ENCODE results near the gene STAG1. TPM values are rescaled to one million over a fixed set of nuclear protein-coding genes. Genes with fewer than 3 reads are reported as not detected.
"Not testable (repeated sequence)": the region's sequence is repeated elsewhere in the genome, so short reads cannot be mapped to it uniquely, and the experiment has no call there.

STAG1 gene
- 20.8 TPM for polyA plus RNA-seq

DNA sequence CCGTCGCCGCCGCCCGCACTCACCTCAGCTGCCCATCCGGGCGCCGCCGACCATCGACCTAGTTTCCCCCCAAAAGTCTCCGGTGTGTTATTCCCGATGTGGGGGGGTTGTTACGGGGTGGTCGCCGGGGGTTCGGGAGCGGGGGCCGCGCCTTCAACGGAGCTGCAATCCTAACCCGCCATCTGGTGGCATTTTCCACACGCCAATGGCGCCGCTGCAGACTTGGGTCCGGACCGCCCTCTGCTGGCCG lies at the start of gene STAG1:
Gene STAG1 (minus strand): TSS at position 207 of the 250 bp plus-strand sequence. CDS start 121,480 bp downstream, outside the sequence.
- H3K9me3 Mint-ChIP-seq, result no peaks in the 10 kb centered on the region
- peaks cover 27 to 41% (median 36%) of the 10 kb centered on the region in 3 donors for H3K4me1 Mint-ChIP-seq
- H3K27ac Mint-ChIP-seq, result peak within 1 kb of the TSS; percentile 98 to 100 (median 99)
- H3K4me3 Mint-ChIP-seq, result peak within 1 kb of the TSS; percentile 94 to 98 (median 95)
- no peaks in the 10 kb centered on the region for H3K27me3 Mint-ChIP-seq
- no peaks in the 10 kb centered on the region for H3K36me3 Mint-ChIP-seq

DNA sequence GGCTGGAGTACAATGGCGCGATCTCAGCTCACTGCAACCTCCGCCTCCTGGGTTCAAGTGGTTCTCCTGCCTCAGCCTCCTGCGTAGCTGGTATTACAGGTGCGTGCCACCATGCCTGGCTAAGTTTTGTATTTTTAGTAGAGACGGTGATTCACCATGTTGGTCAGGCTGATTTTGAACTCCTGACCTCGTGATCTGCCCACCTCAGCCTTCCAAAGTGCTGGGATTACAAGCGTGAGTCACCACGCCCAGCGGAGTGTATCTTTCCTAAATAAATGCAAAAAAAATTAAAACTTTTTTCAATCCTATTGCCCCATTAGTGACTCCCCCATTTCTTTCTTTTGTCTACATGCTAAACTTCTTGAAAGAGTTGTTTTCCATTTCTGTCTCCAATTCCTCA lies 49.0 kb upstream of the STAG1 start:
- H3K27me3 Mint-ChIP-seq, H3K36me3 Mint-ChIP-seq, H3K27ac Mint-ChIP-seq, H3K4me3 Mint-ChIP-seq, H3K9me3 Mint-ChIP-seq, H3K4me1 Mint-ChIP-seq: not testable (repeated sequence)

DNA sequence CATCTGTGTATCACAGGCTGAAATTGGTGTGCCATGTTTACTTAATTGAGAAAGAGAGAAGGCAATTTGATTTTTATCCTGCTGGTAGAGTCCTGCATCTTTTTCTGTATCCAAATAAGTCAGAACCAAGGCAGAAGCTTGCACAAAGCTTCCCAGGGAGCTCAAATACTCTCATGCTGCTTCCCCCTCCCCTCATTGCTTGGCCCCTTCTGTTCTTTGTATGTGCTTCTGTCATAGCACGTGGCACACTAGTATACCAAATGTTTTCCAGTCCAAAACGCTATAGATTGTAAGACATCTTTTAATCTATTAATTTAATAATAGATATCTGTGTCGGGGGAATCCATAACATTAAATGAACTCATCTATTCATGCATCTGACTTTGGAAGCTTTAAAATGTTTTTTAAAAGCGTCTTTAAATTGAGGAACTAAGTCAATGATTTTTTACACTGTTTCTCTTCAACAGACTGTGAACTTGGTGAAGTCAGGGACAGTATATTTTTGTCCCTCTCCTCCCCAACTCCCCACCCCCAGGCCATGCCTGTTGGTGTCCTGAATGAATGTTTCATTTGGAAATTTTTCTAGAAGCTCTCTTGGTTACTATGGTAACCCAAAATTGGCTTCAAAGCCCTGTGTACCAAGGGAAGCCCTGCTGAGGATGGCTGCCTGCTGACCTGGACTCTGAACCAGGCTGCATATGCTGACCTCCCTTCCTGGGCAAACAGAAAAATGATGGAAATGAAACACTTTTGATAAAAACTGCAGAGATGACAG lies 40.6 kb upstream of the STAG1 start:
- Mint-ChIP-seq H3K4me3 (no peak overlapping the region), H3K4me1 (peaks cover 0 to 3% (median 0%) of the 10 kb centered on the region in 3 donors), H3K27ac (peak overlapping the region in 1 of 3 donors; percentile 80)

GRCh38 chr3:136790786-136791185 lies 38.6 kb upstream of the STAG1 start:
- no peak overlapping the region for H3K4me3 Mint-ChIP-seq
- H3K27me3 Mint-ChIP-seq, result peaks cover 11% of the 10 kb centered on the region
- no peaks in the 10 kb centered on the region for H3K9me3 Mint-ChIP-seq
- no peaks in the 10 kb centered on the region for H3K36me3 Mint-ChIP-seq
- H3K27ac Mint-ChIP-seq, result no peak overlapping the region
- peaks cover 0 to 5% (median 0%) of the 10 kb centered on the region in 3 donors for H3K4me1 Mint-ChIP-seq

More for the DNA sequence above, 40.6 kb upstream of the STAG1 start:
- H3K9me3 Mint-ChIP-seq, result no peaks in the 10 kb centered on the region
- H3K27me3 Mint-ChIP-seq, result peaks cover 11% of the 10 kb centered on the region
- H3K36me3 Mint-ChIP-seq, result no peaks in the 10 kb centered on the region

GRCh38 chr3:136789976-136790375 lies 37.8 kb upstream of the STAG1 start:
- Mint-ChIP-seq H3K36me3 (no peaks in the 10 kb centered on the region), H3K9me3 (no peaks in the 10 kb centered on the region), H3K27me3 (peaks cover 8% of the 10 kb centered on the region), H3K4me3 (no peak overlapping the region), H3K4me1 (peaks cover 0 to 5% (median 0%) of the 10 kb centered on the region in 3 donors), H3K27ac (no peak overlapping the region)

DNA sequence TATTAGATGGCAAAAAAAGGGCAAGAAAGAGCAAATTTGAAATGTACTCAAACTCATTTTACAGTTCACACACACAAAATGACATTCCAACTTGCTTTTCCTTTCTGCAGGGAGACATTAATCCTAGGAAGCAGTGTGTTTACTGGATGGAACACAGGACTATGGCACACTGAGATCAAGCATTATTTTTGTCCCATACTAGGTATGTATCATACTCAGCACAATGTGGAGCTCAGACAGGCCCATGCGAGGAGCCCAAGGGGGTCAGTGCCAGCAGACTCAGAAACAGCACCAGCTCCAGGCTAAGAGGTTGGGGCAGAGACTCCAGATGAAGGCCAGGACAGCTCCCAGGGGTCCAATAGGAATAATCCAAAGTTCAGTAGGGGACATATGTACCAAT lies 36.0 kb upstream of the STAG1 start:
- Mint-ChIP-seq H3K4me1 (peaks cover 0 to 2% (median 0%) of the 10 kb centered on the region in 3 donors), H3K27me3 (peaks cover 5% of the 10 kb centered on the region), H3K27ac (no peak overlapping the region), H3K9me3 (no peaks in the 10 kb centered on the region), H3K4me3 (no peak overlapping the region), H3K36me3 (no peaks in the 10 kb centered on the region)

- Mint-ChIP-seq H3K4me3 (no peak overlapping the region), H3K27ac (no peak overlapping the region), H3K36me3 (no peaks in the 10 kb centered on the region)
These were observed 35.2 kb upstream of the STAG1 start for GRCh38 chr3:136787349-136787748.

DNA sequence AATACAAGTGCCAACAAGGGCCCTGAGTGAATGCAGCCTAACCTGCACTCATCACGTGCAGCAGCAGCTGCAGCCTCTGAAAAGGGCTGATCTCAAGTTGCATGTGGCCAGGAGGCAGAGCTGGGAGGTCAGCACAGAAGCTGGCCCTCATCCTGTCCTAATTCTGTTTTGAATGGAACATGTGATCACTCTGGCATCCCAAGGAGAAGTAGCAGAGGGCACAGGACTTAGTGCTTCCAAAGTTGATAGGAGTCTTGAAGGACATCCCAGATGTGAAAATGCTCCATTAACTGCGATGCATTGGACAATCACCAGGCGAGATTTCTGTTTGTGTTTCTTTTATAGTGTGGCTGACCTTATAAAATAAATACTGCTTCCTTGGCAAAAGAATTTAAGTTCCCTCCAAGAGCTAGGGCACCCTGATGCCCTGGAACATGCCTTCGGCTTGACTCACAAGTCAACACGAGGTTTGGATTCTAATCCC lies 31.6 kb upstream of the STAG1 start:
- H3K9me3 Mint-ChIP-seq, result no peaks in the 10 kb centered on the region
- H3K4me1 Mint-ChIP-seq, result peaks cover 0 to 2% (median 0%) of the 10 kb centered on the region in 3 donors
- H3K27me3 Mint-ChIP-seq, result peaks cover 2% of the 10 kb centered on the region
- no peaks in the 10 kb centered on the region for H3K36me3 Mint-ChIP-seq
- H3K4me3 Mint-ChIP-seq, result no peak overlapping the region
- no peak overlapping the region for H3K27ac Mint-ChIP-seq

More at GRCh38 chr3:136787349-136787748, 35.2 kb upstream of the STAG1 start:
- peaks cover 0 to 2% (median 0%) of the 10 kb centered on the region in 3 donors for H3K4me1 Mint-ChIP-seq
- no peaks in the 10 kb centered on the region for H3K9me3 Mint-ChIP-seq
- H3K27me3 Mint-ChIP-seq, result peaks cover 4% of the 10 kb centered on the region

DNA sequence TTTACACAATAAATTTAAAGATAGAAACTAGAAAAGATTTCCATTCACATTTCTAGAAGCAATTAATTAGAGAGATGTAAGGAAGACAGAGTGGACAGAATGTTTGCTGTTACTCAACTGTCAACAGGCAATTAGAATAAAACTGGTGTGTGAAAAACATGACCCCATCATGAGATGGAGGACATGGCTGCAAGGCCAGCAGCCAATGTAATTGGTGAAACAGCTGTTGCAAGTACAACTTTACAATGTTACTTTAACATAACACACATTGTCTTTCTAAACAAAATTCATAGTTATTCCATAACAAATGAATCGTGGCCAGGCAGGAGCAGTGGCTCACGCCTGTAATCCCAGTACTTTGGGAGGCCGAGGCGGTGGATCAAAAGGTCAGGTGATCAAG lies 28.6 kb upstream of the STAG1 start:
- Mint-ChIP-seq H3K4me3 (no peak overlapping the region), H3K4me1 (no peaks in the 10 kb centered on the region), H3K9me3 (no peaks in the 10 kb centered on the region), H3K36me3 (no peaks in the 10 kb centered on the region), H3K27ac (no peak overlapping the region), H3K27me3 (peaks cover 2% of the 10 kb centered on the region)

DNA sequence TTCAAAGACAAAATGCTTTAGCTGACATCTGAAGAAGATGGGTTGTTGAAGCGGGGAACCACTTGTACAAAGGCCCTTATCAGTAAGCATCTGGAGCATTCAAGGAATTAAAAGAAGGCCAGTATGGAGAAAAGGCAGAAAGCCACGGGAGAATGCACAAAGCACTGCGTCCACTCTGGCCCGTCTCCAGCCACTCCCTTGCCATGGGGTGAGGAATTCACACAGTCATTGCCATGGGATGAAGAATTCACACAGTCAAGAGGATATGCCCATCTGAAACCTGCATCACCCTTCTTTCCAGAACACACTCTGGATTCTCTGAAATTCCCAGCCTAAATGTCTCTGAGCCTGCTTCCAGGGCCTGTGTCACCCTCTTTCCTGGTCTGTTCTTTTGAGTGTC lies 26.7 kb upstream of the STAG1 start:
- H3K27ac Mint-ChIP-seq, result no peak overlapping the region
- no peak overlapping the region for H3K4me3 Mint-ChIP-seq
- no peaks in the 10 kb centered on the region for H3K4me1 Mint-ChIP-seq
- peaks cover 2% of the 10 kb centered on the region for H3K27me3 Mint-ChIP-seq
- no peaks in the 10 kb centered on the region for H3K36me3 Mint-ChIP-seq
- H3K9me3 Mint-ChIP-seq, result no peaks in the 10 kb centered on the region

DNA sequence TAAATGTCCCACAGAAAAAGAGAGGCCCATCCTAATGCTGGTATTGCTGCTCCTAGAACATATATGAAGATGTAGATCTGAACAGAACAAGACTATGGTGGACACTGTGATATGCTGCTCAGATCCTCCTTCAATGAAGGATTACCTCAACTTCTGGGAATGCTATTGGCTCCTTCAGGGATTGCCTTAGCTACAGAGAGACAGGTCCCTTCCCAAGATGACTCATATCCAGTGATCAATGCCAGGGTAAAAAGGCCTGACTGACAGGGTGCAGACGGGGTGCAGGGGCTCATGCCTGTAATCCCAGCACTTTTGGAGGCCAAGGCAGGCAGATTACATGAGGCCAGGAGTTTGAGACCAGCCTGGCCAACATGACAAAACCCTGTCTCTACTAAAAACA lies 20.5 kb upstream of the STAG1 start:
- H3K4me1 Mint-ChIP-seq, result no peaks in the 10 kb centered on the region

GRCh38 chr3:136758160-136759102 lies 6.3 kb upstream of the STAG1 start:
- H3K4me3 Mint-ChIP-seq, H3K36me3 Mint-ChIP-seq, H3K27ac Mint-ChIP-seq, H3K27me3 Mint-ChIP-seq: not testable (repeated sequence)
- peaks cover 4 to 14% (median 13%) of the 10 kb centered on the region in 3 donors for H3K4me1 Mint-ChIP-seq
- H3K9me3 Mint-ChIP-seq, result peaks cover 0 to 11% (median 11%) of the 10 kb centered on the region in 3 donors

More for the DNA sequence above, 20.5 kb upstream of the STAG1 start:
- H3K9me3 Mint-ChIP-seq, result no peaks in the 10 kb centered on the region
- H3K27me3 Mint-ChIP-seq, result no peaks in the 10 kb centered on the region
- H3K4me3 Mint-ChIP-seq, result no peak overlapping the region
- H3K27ac Mint-ChIP-seq, result no peak overlapping the region
- no peaks in the 10 kb centered on the region for H3K36me3 Mint-ChIP-seq

DNA sequence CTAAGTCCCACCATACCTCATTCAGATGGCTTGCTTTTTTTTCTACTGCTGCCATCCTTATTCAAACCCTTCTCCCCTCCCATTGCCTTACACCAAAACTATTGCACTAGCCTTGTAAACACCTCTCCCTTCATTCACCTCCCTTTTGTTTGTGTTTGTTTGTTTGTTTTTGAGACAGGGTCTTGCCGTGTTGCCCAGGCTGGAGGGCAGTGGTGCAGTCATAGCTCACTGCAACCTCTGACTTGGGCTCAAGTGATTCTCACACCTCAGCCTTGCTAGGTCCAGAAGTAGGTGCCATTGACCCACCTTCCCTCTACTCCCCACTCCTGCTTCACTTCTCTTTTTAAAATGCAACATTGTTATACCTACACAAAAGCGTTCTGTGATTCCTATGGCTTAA lies 3.0 kb upstream of the STAG1 start:
- peak overlapping the region in 2 of 3 donors; percentile 61 to 83 for H3K27ac Mint-ChIP-seq
- peak overlapping the region in 1 of 4 donors; percentile 80 for H3K4me3 Mint-ChIP-seq
- peaks cover 16 to 29% (median 25%) of the 10 kb centered on the region in 3 donors for H3K4me1 Mint-ChIP-seq
- no peaks in the 10 kb centered on the region for H3K27me3 Mint-ChIP-seq
- peaks cover 0 to 2% (median 0%) of the 10 kb centered on the region in 3 donors for H3K9me3 Mint-ChIP-seq
- H3K36me3 Mint-ChIP-seq, result no peaks in the 10 kb centered on the region

DNA sequence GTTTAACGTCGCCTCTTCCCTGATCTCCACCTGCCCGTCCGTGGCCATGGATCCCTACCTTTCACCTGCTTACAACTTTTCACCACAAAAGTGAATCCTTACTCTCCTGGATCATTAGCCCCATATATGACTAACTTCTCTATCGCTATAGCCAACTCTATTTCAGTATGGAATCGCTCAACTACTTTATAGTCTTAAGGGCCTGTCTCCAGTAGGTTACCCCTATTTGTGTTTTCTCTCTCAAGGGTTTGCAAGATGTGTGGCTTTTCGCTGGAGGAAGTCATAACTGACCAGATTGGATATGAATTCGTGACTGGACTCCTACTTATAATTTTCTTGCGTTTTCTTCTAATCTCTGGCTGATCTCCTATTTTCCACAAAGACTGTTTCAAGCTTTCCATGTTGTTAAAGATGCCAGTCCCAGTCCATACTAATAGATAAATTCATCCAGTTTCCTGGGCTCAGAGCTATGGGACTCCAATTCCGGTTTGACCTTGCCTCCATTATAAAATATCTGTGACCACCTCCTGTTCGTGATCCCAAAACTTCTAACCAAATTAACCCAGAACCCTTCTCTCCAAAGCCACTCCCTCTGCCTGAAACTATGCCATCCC lies 1.3 kb upstream of the STAG1 start:
- Mint-ChIP-seq H3K36me3 (no peaks in the 10 kb centered on the region), H3K9me3 (peaks cover 0 to 2% (median 0%) of the 10 kb centered on the region in 3 donors), H3K4me1 (peaks cover 27 to 39% (median 38%) of the 10 kb centered on the region in 3 donors), H3K27ac (peak overlapping the region; percentile 98 to 100 (median 99)), H3K27me3 (no peaks in the 10 kb centered on the region), H3K4me3 (peak overlapping the region; percentile 94 to 98 (median 95))

All from IgD-negative memory B cell (primary cell).